ENCODE measurements around the gene TAS2R40. TPM values are rescaled to one million over a fixed set of nuclear protein-coding genes. Genes with fewer than 3 reads are reported as not detected.

TAS2R40 gene
- total RNA-seq, 1 experiment from 2014 or later: not detected

DNA sequence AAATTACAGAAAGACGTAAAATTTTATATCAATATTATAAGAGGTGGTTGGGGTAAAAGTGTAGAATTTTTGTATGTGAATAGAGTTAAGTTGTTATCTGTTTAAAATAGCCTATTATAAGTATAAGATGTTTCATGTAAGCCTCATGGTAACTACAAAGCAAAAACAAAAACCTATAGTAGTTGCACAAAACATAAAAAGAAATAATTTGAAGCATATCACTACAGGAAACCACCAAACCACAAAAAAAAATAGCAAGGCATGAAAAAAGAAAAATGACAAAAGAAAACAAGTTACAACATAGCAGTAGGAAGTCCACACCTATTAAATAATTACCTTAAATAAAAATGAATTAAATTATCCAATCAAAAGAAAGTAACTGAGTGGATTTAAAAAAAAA lies 29.0 kb downstream of the TAS2R40 start:
- no TSS peak for BruUV-seq (replicated peaks)
- TF ChIP-seq, protein P1, sequence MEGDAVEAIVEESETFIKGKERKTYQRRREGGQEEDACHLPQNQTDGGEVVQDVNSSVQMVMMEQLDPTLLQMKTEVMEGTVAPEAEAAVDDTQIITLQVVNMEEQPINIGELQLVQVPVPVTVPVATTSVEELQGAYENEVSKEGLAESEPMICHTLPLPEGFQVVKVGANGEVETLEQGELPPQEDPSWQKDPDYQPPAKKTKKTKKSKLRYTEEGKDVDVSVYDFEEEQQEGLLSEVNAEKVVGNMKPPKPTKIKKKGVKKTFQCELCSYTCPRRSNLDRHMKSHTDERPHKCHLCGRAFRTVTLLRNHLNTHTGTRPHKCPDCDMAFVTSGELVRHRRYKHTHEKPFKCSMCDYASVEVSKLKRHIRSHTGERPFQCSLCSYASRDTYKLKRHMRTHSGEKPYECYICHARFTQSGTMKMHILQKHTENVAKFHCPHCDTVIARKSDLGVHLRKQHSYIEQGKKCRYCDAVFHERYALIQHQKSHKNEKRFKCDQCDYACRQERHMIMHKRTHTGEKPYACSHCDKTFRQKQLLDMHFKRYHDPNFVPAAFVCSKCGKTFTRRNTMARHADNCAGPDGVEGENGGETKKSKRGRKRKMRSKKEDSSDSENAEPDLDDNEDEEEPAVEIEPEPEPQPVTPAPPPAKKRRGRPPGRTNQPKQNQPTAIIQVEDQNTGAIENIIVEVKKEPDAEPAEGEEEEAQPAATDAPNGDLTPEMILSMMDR (conservative IDR thresholded peaks at IDR 0.05; ENCODE audit: low read depth, low read length): no peak
- TF ChIP-seq EZH2 (IDR thresholded peaks at IDR 0.05; ENCODE audit: low read length, unreplicated experiment) (no peak), EZH2phosphoT487 (IDR thresholded peaks at IDR 0.05; ENCODE audit: borderline replicate concordance, low read length) (no peak)
- ChIA-PET POLR2A (ENCODE audit: unreplicated experiment) (no interaction called here), CTCF (interaction anchor here (0.7 kb wide), 1 partner anchor 36 kb away, joined by 3 read pairs; no protein-coding TSS in a partner anchor)
- H3K79me2 ChIP-seq (ENCODE audit: low read length): no peaks in the 10 kb centered on the region
- no peaks in the 10 kb centered on the region for H3F3A ChIP-seq (ENCODE audit: low read length, unreplicated experiment)
- H3K36me3 ChIP-seq (ENCODE audit: low read depth, low read length): no peaks in the 10 kb centered on the region
- no peaks in the 10 kb centered on the region for H3K9me2 ChIP-seq (replicated peaks; ENCODE audit: low read length)
- intact Hi-C loops (cut with micrococcal nuclease): no loop called here
- H4K20me1 ChIP-seq (ENCODE audit: low read length): no peaks in the 10 kb centered on the region
- H3K9ac ChIP-seq (ENCODE audit: low read length): no peak overlapping the region
- no peak overlapping the region for H3K4me3 ChIP-seq (ENCODE audit: low read length)
- H3K4me1 ChIP-seq (ENCODE audit: insufficient read depth, low read length): peaks cover 18% of the 10 kb centered on the region
- H2AFZ ChIP-seq (ENCODE audit: low read length): no peak overlapping the region
- H3K4me2 ChIP-seq (ENCODE audit: low read length): no peak overlapping the region
- H3K27ac ChIP-seq (ENCODE audit: low read length): no peak overlapping the region
- no peak for DNase-seq
- H3K9me3 ChIP-seq (ENCODE audit: low read length): no peaks in the 10 kb centered on the region
- no peaks in the 10 kb centered on the region for H3K27me3 ChIP-seq (ENCODE audit: low read length)
- ATAC-seq: no peak

DNA sequence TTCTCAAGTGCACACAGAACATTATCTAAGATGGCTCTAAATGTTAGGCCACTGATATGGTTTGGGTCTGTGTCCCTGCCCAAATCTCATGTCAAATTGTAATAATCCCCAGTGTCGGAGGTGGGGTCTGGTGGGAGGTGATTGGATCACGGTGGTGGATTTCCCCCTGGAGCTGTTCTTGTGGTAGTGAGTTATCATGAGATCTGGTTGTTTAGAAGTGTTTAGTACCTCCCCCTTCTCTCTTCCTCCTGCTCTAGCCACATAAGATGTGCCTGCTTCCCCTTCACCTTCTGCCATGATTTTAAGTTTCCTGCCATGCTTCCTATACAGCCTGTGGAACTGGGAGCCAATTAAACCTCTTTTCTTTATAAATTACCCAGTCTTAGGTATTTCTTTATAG lies 30.2 kb downstream of the TAS2R40 start:
- Histone ChIP-seq H2AFZ (ENCODE audit: low read length) (no peak overlapping the region), H3K4me1 (ENCODE audit: insufficient read depth, low read length) (peaks cover 16% of the 10 kb centered on the region), H3K79me2 (ENCODE audit: low read length) (no peaks in the 10 kb centered on the region), H3K4me2 (ENCODE audit: low read length) (no peak overlapping the region), H3F3A (ENCODE audit: low read length, unreplicated experiment) (no peaks in the 10 kb centered on the region), H3K9ac (ENCODE audit: low read length) (no peak overlapping the region), H3K27me3 (ENCODE audit: low read length) (no peaks in the 10 kb centered on the region), H4K20me1 (ENCODE audit: low read length) (no peaks in the 10 kb centered on the region), H3K9me2 (replicated peaks; ENCODE audit: low read length) (no peaks in the 10 kb centered on the region), H3K36me3 (ENCODE audit: low read depth, low read length) (no peaks in the 10 kb centered on the region), H3K27ac (ENCODE audit: low read length) (no peak overlapping the region), H3K9me3 (ENCODE audit: low read length) (no peaks in the 10 kb centered on the region), H3K4me3 (ENCODE audit: low read length) (no peak overlapping the region)
- no peak for ATAC-seq
- ChIA-PET POLR2A (ENCODE audit: unreplicated experiment) (no interaction called here), CTCF (no interaction called here)
- BruUV-seq (replicated peaks): no TSS peak
- TF ChIP-seq, protein P1 (conservative IDR thresholded peaks at IDR 0.05; ENCODE audit: low read depth, low read length): no peak
- TF ChIP-seq EZH2 (IDR thresholded peaks at IDR 0.05; ENCODE audit: low read length, unreplicated experiment) (no peak), EZH2phosphoT487 (IDR thresholded peaks at IDR 0.05; ENCODE audit: borderline replicate concordance, low read length) (no peak)
- DNase-seq: no peak
- intact Hi-C loops (cut with micrococcal nuclease): no loop called here

DNA sequence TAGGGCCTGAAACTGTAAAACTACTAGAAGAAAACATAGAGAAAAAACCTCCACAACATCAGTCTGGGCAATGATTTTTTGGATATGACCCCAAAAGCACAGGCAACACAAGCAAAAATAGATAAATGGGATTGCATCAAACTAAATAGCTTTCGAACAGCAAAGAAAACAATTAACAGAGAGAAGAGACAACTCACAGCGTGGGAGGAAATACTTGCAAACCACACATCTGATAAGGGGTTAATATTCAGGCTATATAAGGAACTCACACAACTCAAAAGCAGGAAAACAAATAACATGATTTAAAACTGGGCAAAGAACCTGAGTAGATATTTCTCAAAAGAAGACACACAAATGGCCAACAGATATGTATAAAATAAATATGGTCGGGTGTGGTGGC lies 33.7 kb downstream of the TAS2R40 start:
- Histone ChIP-seq H3K4me3 (ENCODE audit: low read length) (no peak overlapping the region), H3K27me3 (ENCODE audit: low read length) (no peaks in the 10 kb centered on the region), H4K20me1 (ENCODE audit: low read length) (no peaks in the 10 kb centered on the region), H3K4me1 (ENCODE audit: insufficient read depth, low read length) (peaks cover 38% of the 10 kb centered on the region), H3K27ac (ENCODE audit: low read length) (no peak overlapping the region), H2AFZ (ENCODE audit: low read length) (no peak overlapping the region), H3K9ac (ENCODE audit: low read length) (no peak overlapping the region), H3K4me2 (ENCODE audit: low read length) (no peak overlapping the region), H3K9me3 (ENCODE audit: low read length) (no peaks in the 10 kb centered on the region), H3F3A (ENCODE audit: low read length, unreplicated experiment) (no peaks in the 10 kb centered on the region), H3K9me2 (replicated peaks; ENCODE audit: low read length) (no peaks in the 10 kb centered on the region), H3K79me2 (ENCODE audit: low read length) (no peaks in the 10 kb centered on the region), H3K36me3 (ENCODE audit: low read depth, low read length) (no peaks in the 10 kb centered on the region)
- intact Hi-C loops (cut with micrococcal nuclease): no loop called here
- ATAC-seq: no peak
- POLR2A ChIA-PET (ENCODE audit: unreplicated experiment): no interaction called here
- no TSS peak for BruUV-seq (replicated peaks)
- TF ChIP-seq EZH2 (IDR thresholded peaks at IDR 0.05; ENCODE audit: low read length, unreplicated experiment): no peak
- TF ChIP-seq, protein P1 (conservative IDR thresholded peaks at IDR 0.05; ENCODE audit: low read depth, low read length): no peak
- no peak for TF ChIP-seq EZH2phosphoT487 (IDR thresholded peaks at IDR 0.05; ENCODE audit: borderline replicate concordance, low read length)
- no peak for DNase-seq
- CTCF ChIA-PET: interaction anchor here (0.5 to 0.6 kb wide), 2 partner anchors 15 to 45 kb away, joined by 3 read pairs; no protein-coding TSS in a partner anchor

Measured in PC-3 (cell line).